Kidney tubule cell (primary cell): ENCODE data around the gene ALG1.
"Not testable (repeated sequence)": the region's sequence is repeated elsewhere in the genome, so short reads cannot be mapped to it uniquely, and the experiment has no call there.

Experiments used
- DNase-seq: peaks from one replicate; pipeline ENCODE4 v3.0.0-alpha.2; 2018; ENCODE audit warnings: low spot score

Gene ALG1

DNA sequence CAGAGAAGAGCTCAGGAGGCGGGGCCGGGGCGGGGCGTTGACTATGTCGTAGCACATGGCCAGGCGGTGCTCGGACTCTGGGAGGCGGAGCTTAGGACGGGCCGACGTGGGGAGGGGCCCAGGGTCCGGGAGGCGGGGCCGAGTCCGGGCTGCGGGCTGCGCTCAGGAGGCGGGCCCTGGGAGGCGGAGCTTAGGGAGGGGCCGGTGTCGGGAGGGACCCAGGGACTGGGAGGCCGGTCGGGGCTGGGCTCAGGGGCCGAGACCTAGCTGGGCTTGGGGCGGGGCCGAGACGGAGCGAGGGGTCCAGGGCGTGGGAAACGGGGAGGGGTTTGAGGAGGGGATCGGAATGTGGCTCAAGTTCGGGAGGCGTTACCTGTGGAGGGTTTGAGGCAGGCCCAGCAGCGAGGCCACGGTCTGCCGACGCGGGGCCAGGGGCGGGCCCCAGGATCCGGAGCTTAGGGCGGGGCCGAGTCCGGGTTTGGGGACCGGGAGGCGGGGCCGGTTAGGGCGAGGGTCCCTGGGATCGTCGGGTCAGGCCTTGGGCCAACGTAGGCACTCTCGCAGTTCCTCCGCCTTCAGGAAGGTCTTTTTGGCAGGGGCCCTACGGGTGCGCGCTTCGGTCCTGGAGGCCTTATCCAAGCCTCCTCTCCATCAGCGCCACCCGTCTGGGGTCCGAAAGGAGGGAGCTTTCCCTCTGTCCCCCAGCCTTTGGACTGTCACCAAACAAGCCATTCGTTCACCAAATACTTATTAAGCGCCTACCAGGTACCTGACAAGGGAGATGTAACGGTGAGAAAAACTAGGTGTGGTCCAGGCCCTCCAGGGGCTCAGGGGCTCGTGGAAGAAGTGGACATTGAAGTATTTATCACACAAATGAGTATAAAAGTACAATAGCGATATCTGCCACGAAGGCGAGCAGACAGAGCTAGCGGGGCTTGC is 26.8 kb downstream of the ALG1 start:
- peak; percentile 62 for DNase-seq

DNA sequence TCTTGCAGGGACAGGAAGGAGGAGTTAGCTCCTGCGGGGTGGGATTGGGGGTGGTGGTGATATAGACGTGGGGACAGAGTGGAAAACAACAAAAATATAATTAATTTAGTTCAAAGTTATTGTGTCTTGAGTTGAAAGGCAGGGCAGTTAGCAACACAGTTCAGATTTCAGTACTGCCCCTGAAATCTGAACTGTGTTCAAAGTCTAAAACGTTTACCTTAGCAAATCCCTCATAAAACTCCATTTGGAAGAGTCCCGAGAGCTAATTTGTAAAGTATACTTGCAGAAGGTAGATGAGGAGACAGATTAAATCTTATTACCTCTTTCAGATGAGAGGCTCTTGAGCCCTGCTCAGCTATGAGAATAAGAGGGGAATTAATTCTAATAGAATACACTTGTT is 27.5 kb downstream of the ALG1 start:
- not testable (repeated sequence) for DNase-seq

DNA sequence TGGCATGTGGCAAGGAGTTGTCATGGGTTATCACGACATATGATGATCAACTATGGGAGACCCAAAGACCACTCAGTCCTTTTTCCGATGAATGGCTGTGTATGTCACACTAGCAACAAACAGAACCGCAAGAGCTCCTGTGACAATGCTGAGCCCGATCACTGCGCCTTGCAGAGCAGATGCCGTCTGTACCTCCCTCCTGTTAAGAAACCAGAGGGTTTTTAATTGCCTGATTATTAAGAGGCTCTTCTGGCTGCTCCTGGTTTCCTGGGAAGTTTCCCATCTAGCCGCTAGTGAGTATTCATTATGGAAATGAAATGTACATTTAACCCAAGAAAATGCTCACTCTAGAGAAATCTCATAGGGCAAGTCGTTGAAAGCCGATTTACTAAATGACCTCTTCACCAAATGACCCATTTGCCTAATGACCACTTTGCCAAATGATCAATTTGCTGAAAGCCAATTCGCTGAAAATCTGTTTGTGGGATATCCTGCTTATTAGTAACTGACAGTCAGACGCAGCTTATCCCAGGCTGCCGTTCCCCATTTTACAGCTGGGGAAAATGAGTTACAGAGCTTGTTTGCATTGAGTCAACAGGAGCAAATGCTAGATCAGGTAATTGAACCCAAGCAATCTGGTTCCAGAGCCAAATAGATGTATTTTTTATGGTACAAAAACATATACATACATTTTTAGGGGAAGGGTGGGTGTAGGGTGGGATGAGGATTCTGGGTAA is 31.8 kb downstream of the ALG1 start:
- not testable (repeated sequence) for DNase-seq

DNA sequence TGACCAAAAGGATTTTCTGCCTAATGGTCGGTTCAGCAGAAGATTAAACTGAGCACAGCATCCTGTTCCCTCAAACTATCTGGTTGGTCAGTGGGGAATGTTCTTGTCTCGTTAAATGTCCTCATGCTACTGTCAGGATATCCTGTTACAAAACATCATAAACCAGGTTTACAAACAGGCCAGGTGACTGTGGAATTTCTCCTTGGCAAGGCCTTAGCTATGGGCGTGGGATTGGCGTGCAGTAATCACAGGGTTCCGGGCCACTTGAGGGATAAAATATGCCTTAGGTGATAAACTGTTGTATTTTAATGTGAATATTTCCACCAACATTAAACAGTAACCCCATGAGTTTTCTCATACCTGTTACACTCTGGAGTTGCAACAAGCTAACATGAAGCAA is 33.4 kb downstream of the ALG1 start:
- DNase-seq, result not testable (repeated sequence)

DNA sequence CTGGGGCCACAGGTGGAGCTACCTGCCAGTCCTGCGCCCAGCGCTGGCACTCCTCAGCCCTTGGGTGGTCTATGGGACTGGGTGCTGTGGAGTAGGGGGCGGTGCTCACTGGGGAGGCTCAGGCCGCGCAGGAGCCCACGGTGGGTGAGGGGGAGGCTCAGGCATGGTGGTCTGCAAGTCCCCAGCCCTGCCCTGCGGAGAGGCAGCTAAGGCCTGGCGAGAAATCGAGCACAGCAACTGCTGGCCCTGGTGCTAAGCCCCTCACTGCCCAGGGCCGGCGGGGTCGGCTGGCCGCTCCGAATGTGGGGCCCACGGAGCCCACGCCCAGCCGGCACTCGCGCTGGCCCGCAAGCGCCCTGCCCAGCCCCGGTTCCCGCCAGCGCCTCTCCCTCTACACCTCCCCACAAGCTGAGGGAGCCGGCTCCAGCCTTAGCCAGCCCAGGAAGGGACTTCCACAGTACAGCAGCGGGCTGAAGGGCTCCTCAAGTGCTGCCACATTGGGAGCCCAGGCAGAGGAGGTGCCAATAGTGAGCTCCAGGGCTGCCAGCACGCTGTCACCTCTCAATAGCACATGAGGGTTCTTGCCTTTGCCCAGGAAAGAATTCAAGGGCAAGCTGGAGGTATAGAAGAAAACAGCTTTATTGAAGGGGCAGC is 37.0 kb downstream of the ALG1 start:
- no peak for DNase-seq

DNA sequence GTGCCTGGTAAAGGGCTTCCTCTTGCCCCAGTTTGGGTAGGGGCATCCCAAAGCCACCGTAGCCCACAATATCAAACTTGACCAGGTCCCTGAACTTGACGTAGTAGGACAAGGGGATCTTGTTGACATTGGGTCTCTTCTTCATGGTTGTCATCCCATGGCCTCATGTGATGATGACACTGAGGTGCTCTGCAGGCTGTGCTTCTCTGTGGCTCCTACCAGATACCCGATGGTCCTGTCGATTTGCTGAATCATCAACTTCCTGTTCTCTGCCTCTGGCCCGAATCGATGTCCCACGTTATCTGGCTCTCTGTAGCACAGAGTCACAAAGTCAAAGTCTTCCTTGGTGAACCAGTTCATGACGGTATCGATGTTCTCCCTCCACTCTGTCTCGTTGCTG is 39.3 kb downstream of the ALG1 start:
- DNase-seq, result not testable (repeated sequence)

DNA sequence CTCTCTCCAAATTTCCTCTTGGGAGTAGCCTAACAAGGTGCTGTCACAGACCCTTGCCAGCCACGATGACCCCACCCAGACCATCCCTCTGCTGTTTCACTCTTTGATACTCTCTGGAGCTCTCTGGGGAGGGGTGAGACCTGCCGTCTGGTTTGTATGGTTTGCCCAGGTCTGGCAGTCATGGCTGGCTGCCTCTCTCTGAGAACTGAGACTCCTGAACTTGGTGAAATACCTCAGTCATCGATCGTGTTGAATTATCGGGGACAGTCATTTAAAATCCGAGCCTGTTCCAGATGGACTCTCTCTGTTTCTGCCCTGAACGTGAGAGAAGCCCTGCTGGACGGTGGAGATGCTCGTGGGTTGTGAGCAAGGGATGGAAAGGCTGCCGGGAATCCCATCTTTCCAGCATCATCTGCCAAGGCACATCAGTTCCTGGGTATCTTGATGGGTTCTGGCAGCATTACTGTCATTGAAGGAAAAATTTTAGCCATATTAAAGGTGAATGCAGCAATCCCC is 45.2 kb downstream of the ALG1 start:
- DNase-seq, result not testable (repeated sequence)

DNA sequence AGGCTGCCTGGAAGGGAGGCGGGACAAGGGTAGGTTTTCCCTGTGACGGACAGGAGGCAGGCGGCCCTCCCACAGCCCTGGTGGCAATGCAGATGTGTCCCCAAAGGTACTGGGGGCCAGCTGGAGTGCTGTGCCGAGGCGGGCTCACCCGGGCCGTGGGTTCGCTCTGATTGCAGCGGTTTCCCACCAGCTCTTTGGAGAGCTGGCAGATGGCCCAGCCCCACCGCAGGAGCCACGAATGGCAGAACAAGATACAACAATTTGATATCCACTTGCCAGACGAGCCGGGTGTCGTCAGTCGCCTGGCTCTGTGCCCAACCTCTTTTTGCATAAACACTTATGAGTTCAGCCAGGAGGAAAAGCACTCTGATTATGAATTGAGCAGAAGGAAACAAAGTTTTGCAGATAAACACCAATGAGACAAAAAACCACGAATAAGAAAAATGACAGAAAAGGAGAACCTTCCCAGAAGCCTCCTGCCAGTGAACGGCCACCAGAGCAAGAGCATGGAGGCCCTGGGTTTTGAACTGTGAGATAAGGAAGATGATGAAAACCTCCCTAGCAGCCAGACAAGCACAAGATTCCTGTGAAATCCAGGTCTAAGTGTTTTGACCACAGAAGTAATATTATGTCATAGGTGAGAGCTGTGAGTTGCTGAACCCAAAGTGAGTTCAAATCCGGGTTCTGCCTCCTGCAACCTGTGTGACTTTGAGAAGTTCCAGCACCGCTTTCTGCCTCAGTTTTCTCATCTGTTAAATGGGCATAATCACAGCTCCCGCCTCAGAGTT is 45.9 kb downstream of the ALG1 start:
- peak; percentile 8 for DNase-seq

DNA sequence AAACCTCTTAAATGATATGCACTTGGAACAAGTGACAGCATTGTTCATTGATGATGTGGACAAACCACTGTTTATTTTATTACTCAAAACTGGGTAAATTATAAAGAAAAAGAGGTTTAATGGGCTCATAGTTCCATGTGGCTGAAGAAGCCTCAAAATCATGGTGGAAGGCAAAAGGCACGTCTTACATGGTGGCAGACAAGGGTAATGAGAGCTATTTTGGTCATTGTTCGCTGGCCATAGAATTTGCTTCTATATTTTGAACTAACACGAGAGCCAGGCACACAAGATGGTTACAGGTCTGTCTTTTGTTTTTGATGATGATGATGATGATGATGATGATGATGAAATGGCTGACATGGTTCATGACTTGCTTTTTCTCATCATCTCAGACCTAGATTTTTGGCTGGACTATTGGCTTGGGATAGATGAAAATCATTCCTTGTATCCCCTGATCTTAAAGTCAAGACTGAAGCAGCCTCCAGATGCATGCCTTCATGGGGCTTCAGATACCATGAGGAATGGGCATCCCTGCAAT is 59.9 kb downstream of the ALG1 start:
- DNase-seq, result not testable (repeated sequence)

DNA sequence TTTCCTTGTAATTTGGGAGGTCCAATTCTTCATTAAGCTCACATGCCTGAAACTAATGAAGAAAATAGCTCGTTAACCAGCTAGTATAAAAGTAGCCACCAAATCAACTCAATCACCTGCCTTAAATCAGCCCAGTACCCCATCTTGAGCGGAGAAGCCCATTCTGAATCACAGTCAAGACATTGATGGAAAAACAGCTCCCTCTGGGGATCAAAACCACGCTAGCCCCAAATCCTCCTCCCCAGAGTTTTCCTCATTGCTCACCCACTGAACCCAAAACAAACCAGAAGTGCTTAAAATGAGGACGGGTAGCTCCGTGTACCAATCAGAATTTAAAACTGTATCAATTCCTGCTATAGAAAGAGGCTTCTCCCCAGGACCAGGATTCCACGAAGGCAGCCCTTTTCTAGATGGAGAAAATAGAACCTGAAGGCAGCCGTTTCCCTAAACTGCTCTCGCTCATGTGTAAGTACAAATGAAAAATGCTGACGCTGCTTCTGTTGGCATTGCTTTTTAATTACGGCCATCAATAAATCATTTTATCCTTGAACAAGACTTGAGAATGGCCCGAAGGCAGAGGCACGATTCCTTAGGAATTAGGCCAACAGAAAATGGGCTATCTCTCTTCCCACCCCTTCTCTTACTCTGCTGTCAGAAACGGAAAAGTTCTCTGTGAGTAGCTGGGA is 61.4 kb downstream of the ALG1 start:
- DNase-seq, result not testable (repeated sequence)

DNA sequence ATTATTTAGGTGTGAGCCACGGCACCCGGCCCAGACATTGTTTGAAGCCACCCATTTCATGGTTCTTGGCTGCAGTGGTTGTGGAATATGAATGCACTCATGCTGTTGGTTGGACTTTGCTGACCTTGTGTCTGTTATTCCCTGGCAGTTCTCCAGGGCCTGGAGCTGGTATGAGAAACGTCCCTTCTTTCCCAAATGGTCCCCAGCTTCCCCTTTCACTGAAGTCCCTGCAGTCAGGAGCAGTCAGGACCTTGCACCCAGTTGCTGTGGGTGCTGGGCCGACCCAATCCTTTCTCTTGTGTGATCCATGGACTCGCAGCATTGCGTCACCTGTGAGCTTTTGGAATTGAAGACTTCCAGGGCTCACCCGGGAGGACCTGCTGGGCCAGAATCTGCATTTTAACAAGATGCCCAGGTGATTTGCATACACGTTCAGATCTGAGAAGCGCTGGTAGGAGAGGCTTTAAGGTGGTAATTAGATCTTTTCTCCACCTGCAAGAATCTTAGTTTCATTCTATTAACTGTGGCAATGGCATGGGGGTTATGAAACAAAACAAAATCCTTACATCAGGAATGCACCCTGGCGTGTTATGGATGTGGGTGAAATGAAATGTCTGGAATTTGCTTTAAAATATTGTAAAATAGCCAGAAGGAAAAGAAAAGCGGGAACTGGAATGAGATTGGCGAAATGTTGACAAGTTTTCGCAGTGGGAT is 63.3 kb downstream of the ALG1 start:
- DNase-seq, result not testable (repeated sequence)
